SW480 (cell line): ENCODE results near the gene KIF26B.
A peak's percentile ranks its signal among the peaks of the same experiment; 100 is the strongest.

Experiments used
- DNase-seq: peaks from one replicate; pipeline ENCODE4 v3.0.0-alpha.2; 2016; ENCODE audit warnings: low spot score

KIF26B gene

GRCh38 chr1:245512980-245513578, 358.3 kb downstream of the KIF26B start:
- peak; percentile 6 for DNase-seq

- peak; percentile 7 for DNase-seq
These were observed 361.5 kb downstream of the KIF26B start for GRCh38 chr1:245516284-245516759.

DNA sequence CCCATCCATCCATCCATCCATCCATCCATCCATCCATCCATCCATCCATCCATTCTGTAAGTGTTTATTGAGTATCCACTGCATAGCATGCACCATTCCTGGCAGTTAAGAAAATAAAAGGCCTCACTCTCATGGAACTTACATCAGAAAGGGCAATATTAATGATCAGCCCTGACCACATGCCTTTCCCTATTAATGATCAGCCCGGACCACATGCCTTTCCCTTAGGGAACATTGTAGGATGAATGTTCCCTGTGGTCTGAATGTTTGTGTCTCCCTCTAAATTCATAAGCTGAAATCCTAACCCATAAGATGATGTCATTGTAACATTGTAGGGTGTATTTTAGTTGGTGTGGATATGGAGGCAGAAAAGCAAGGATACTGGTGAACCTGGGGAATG, 365.8 kb downstream of the KIF26B start:
- DNase-seq, result no peak

DNA sequence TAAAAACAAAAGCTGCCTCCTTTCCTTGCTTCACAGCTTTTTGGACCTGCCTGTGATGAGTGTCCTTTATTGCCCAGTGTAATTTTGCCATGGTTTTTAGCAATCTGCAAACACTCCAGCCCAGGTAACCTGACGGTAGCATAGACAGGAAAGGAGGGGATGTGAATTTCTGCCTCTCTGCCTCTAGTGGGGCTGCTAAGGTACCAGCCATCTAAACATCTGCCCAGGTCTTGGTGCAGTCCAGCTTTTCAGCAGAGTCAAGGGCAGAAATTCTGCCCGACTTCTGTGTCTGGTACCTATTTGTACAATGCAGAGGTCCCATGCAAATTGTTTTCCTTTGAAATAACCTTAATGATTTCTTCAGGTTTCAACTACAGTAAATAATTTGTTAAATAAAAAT, 371.4 kb downstream of the KIF26B start:
- DNase-seq, result no peak

DNA sequence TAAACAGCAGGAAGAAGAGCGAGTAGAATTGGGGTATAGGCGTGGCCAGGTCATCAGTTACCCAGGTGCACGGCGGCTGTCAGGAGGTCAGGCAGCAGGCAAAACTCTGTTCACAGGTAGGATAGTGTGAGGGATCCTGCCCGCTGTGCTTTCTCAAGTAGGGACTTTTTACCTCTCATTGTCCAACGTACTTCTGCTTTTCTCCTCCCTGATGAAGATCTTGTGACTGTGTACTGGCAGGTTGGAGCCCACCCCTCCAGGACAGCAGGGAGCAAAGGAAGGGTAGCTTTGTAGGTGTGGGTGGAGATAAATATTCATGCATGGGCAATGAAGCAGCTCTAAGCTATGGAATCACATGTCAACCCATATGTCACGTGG, 373.5 kb downstream of the KIF26B start:
- peak; percentile 13 for DNase-seq

- no peak for DNase-seq
These were observed 376.2 kb downstream of the KIF26B start for GRCh38 chr1:245530937-245531336.

- DNase-seq, result no peak
These were observed 383.2 kb downstream of the KIF26B start for GRCh38 chr1:245537992-245538391.

- DNase-seq, result peak; percentile 6
These were observed 383.9 kb downstream of the KIF26B start for GRCh38 chr1:245538671-245539070.

- no peak for DNase-seq
These were observed 386.6 kb downstream of the KIF26B start for GRCh38 chr1:245541369-245541768.

GRCh38 chr1:245542365-245542764, 387.6 kb downstream of the KIF26B start:
- DNase-seq, result no peak

GRCh38 chr1:245544236-245544635, 389.5 kb downstream of the KIF26B start:
- no peak for DNase-seq

DNA sequence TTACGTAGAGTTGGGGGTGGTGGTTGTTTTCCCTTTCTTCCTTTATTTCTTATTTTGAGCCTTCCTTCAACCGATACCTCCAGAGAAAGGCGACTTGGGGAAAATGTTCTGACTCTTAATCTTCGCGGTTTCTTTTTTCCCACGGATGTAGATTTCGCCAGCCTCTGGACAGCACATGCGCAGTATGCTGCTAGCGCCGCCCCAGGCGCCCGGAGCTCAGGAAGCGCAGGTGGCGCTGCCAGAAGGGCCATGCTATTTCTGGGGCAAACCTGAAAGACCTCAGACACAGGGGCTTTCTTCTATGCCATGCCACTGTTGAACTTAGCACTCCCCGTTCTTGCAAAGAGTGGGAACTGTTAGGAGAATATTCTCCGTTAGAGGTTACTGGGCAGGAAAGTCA, 392.1 kb downstream of the KIF26B start:
- DNase-seq, result no peak

GRCh38 chr1:245549996-245550719, 395.4 kb downstream of the KIF26B start:
- no peak for DNase-seq

DNA sequence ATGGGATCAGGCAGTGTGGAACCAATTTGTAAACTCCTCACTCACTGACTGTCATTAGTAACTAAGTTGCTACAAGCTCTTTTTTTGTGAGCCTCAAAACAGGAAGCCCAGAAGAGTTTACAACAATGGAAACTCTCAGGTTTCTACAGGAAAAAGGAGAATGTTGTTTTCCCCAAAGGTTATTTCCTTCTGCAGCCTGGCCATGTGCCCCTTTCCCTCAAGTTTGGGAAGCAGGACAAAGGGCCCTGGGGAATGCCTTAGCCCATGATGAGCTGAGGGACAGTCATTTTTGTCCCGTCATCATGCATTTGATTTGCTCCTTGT, 395.9 kb downstream of the KIF26B start:
- DNase-seq, result no peak

- DNase-seq, result no peak
These were observed 396.8 kb downstream of the KIF26B start for GRCh38 chr1:245551536-245551935.

GRCh38 chr1:245552331-245552730, 397.5 kb downstream of the KIF26B start:
- no peak for DNase-seq

DNA sequence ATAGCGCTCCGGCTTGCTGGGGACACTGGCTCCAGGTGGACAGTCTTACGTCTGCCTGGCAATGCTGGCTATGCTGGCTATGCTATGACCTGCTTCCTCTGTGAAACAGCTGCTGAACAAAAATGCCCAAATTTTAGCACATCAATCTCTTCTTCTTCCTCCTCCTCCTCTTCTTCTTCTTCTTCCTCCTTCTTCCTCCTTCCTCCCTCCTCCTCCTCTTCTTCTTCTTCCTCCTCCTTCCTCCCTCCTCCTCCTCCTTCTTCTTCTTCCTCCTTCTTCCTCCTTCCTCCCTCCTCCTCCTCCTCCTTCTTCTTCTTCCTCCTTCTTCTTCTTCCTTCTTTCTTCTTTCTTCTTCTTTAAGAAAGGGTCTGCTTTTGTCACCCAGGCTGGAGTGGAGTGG, 401.3 kb downstream of the KIF26B start:
- DNase-seq, result no peak

GRCh38 chr1:245558069-245558468, 403.3 kb downstream of the KIF26B start:
- peak; percentile 13 for DNase-seq

DNA sequence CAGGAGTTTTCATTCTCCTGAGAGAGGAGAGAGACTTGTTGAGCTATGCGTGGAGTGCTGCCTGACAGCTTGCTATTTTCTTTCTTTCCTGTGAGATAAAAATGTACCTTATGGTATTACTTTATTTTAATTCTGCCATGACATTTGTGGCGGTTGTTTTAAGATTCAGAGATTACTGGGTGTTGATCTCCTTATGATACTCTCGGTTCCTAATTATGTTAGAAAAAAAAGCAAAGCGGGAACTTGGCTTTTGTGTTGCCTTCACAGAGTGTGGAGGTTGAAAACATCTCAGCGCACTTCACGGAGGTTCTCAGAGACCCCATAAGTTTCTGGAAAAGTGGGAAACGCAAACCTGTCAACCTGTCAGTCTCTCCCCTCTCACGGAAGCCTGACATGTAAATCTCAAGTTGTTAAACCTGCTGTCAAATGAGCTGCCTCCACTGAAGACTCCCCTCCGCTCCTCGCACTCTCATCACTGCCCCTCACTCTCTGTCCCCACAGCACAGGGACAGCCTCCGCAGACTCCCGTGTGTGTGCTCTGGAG, 405.6 kb downstream of the KIF26B start:
- DNase-seq, result no peak

GRCh38 chr1:245561665-245562234, 407.0 kb downstream of the KIF26B start:
- no peak for DNase-seq

DNA sequence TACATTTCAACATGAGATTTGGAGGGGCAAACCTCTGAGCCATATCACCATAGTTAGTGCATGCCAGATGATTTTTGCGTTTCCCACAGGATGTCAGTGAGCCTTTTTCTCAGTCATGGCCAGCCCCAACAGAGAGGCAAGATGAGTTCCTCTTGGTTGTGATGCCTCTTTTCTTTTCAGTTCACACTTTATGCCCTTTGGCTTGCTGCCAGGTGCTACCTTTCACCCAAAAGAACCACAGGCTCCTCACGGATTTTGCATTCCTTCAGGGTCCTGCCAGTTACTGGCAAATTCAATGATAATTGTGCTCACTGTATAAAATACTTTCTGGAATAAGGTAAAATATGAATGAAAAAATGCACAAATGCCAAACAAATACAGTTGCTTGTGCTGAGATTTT, 411.3 kb downstream of the KIF26B start:
- DNase-seq, result no peak

GRCh38 chr1:245566952-245567351, 412.2 kb downstream of the KIF26B start:
- no peak for DNase-seq

DNA sequence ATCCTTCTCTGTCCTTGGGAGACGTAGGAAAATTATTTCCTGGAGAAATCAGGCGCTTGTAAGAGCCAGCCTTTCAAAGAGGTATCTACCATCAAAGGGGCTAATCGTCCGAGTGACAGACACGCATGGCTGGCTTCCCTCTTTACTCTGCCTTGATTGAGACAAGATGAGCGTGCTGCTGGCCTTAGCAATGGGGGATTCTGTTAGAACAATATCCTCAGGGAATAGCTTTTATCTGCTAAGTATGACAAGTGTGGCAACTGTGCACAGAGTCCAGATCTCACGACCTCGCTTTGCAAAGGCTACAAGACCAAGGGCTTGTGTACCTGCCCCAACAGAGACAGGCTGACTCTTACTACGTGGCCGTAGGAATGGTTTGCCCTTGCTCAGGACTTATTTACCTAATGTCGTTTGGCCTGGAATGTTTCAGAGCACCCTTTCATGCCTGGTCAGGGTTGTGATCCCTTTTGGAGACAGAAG, 417.1 kb downstream of the KIF26B start:
- DNase-seq, result no peak
